Endothelial cell of umbilical vein (primary cell): ENCODE data around the gene ARPC5. TPM values are rescaled to one million over a fixed set of nuclear protein-coding genes. Genes with fewer than 3 reads are reported as not detected.

Experiments used
- BruUV-seq: library from RNA; stranded (reverse); fragments of 400-500 nt; replicated peaks from 2 replicates; lab custom pipeline; 2021; lab: Mats Ljungman, UMichigan
- CTCF ChIA-PET: fragments of 300-600, 350-600 bp; sonication (Branson Sonifier 250); formaldehyde crosslinking; loops from one replicate; lab custom pipeline; 2021; ENCODE audit warnings: antibody characterized with exemption, inconsistent platforms; lab: Charles Lee
- POLR2A ChIA-PET: fragments of 300-600, 350-600 bp; sonication (Branson Sonifier 250); formaldehyde crosslinking; loops from one replicate; lab custom pipeline; 2021; ENCODE audit warnings: antibody characterized with exemption, inconsistent platforms; lab: Charles Lee
- DNase-seq: peaks from one replicate; pipeline ENCODE4 v3.0.0-alpha.2; 2011; ENCODE audit warnings: low read depth, low spot score
- FAIRE-seq: peaks from 2 replicates; lab custom pipeline; 2011; peaks lifted over from hg19 to GRCh38; lab: Jason Lieb, UNC
- H2AFZ ChIP-seq: 2 replicates; pipeline ENCODE4 v1.6.0; 2012; ENCODE audit warnings: low read depth, low read length, control low read depth, inconsistent platforms
- H3K27ac ChIP-seq: 2 replicates; pipeline ENCODE4 v1.5.1; 2011; ENCODE audit warnings: low read depth, mild to moderate bottlenecking, control low read depth, low read length, moderate library complexity; ENCODE audit not compliant: insufficient read depth
- H3K27me3 ChIP-seq, 2 experiments: 2 replicates each; pipeline versions ENCODE4 v1.6.0 to v1.6.1; 2011; ENCODE audit warnings: low read length in 2 of 2, mixed read lengths in 1 of 2; ENCODE audit not compliant: control insufficient read depth in 2 of 2, insufficient read depth in 2 of 2
- H3K36me3 ChIP-seq, 2 experiments: 2 replicates in 1 of 2; 3 replicates in 1 of 2; pipeline ENCODE4 v1.5.1; 2011; ENCODE audit warnings: low read length in 2 of 2, mild to moderate bottlenecking in 1 of 2, moderate library complexity in 1 of 2; ENCODE audit not compliant: control insufficient read depth in 2 of 2, insufficient read depth in 2 of 2; ENCODE audit errors: extremely low read depth in 1 of 2
- H3K4me1 ChIP-seq: 3 replicates; pipeline ENCODE4 v1.5.1; 2011; ENCODE audit warnings: mild to moderate bottlenecking, low read length; ENCODE audit not compliant: control insufficient read depth, insufficient read depth; ENCODE audit errors: extremely low read depth
- H3K4me2 ChIP-seq: 2 replicates; pipeline ENCODE4 v1.6.1; 2011; ENCODE audit warnings: low read length, control low read depth, mixed read lengths; ENCODE audit not compliant: insufficient read depth
- H3K4me3 ChIP-seq, 3 experiments: fragments of 200-600 bp in 1 of 3; sonication (generic), shearing (Covaris generic) in 1 of 3; replicated peaks in 1 of 3; 2 replicates each; pipeline ENCODE4 v1.5.1; 2011 to 2016; ENCODE audit warnings: control low read depth in 3 of 3, low read length in 3 of 3, mild to moderate bottlenecking in 2 of 3, inconsistent platforms in 1 of 3, low read depth in 1 of 3, moderate library complexity in 1 of 3; ENCODE audit not compliant: insufficient read depth in 1 of 3
- H3K79me2 ChIP-seq: 2 replicates; pipeline ENCODE4 v1.6.0; 2012; ENCODE audit warnings: low read length, inconsistent platforms; ENCODE audit not compliant: control insufficient read depth, insufficient read depth
- H3K9ac ChIP-seq: replicated peaks from 2 replicates; pipeline ENCODE3; 2011; ENCODE audit warnings: low read length, control low read depth; ENCODE audit not compliant: insufficient read depth; ENCODE audit errors: extremely low read depth
- H3K9me1 ChIP-seq: replicated peaks from 3 replicates; pipeline ENCODE4 v1.6.0; 2011; ENCODE audit warnings: mild to moderate bottlenecking, low read length; ENCODE audit not compliant: control insufficient read depth, insufficient read depth; ENCODE audit errors: extremely low read depth
- H3K9me3 ChIP-seq: replicated peaks from 2 replicates; pipeline ENCODE4 v1.5.1; 2012; ENCODE audit warnings: low read length, inconsistent platforms; ENCODE audit not compliant: control insufficient read depth, insufficient read depth
- H4K20me1 ChIP-seq: replicated peaks from 2 replicates; pipeline ENCODE3; 2011; ENCODE audit warnings: mild to moderate bottlenecking, low read length; ENCODE audit not compliant: control insufficient read depth, insufficient read depth; ENCODE audit errors: extremely low read depth
- EZH2 ChIP-seq: IDR thresholded peaks from 2 replicates; pipeline ENCODE4 v1.6.1; 2012; ENCODE audit warnings: borderline replicate concordance, low read depth, mild to moderate bottlenecking, moderate library complexity, low read length, inconsistent platforms; ENCODE audit not compliant: severe bottlenecking
- FOS ChIP-seq: IDR thresholded peaks from 2 replicates; pipeline ENCODE4 v1.6.1; 2011; ENCODE audit warnings: mild to moderate bottlenecking, low read length, moderate library complexity, borderline replicate concordance; ENCODE audit not compliant: insufficient read depth
- GATA2 ChIP-seq: IDR thresholded peaks from 2 replicates; pipeline ENCODE4 v1.7.0; 2011; ENCODE audit warnings: low read depth, mild to moderate bottlenecking, moderate library complexity, mixed read lengths, low read length; ENCODE audit not compliant: insufficient read length, insufficient read depth
- JUN ChIP-seq: IDR thresholded peaks from 2 replicates; pipeline ENCODE4 v1.6.1; 2011; ENCODE audit warnings: borderline replicate concordance, low read depth; ENCODE audit not compliant: insufficient read length, insufficient read depth
- MYC ChIP-seq: IDR thresholded peaks from one replicate; pipeline ENCODE4 v1.6.1; 2011; ENCODE audit warnings: mild to moderate bottlenecking, low read depth, low read length
- POLR2A ChIP-seq: IDR thresholded peaks from 2 replicates; pipeline ENCODE4 v1.6.1; 2012; ENCODE audit warnings: low read depth, mild to moderate bottlenecking, control low read depth, low read length
- POLR2AphosphoS5 ChIP-seq: IDR thresholded peaks from 2 replicates; pipeline ENCODE4 v1.6.1; 2012; ENCODE audit warnings: low read depth, mild to moderate bottlenecking, control low read depth, low read length, moderate library complexity; ENCODE audit not compliant: insufficient read depth
- dilution Hi-C: fragments of 300-500 bp; cut with MboI; formaldehyde crosslinking; loops from one replicate; pipeline ENCODE4 v1.15.0; 2019; ENCODE audit warnings: low sequenced_read_pairs; ENCODE audit not compliant: extremely low pct_ligation_motif_present
- intact Hi-C: fragments of 100-400 bp; cut with micrococcal nuclease; formaldehyde crosslinking; loops from one replicate; pipeline ENCODE4 v1.10.0; 2022
- polyA plus RNA-seq, 4 experiments: library from polyadenylated mRNA; depleted of rRNA in 3 of 4; stranded (reverse) in 3 of 4; unstranded in 1 of 4; fragments of >200 nt; gene quantifications; 2 replicates each; pipeline versions ENCODE4 v1.2.1 to v1.2.3, GENCODE V29; 2011 to 2012; ENCODE audit warnings: missing spikeins in 1 of 4
- total RNA-seq: library from RNA; stranded (reverse); gene quantifications from 2 replicates; pipeline ENCODE4 v1.2.3, GENCODE V29; 2021
- TF ChIP-seq, protein P1 (sequence below), 2 donors: IDR thresholded peaks; 1 replicate in 1 of 2; 2 replicates in 1 of 2; pipeline ENCODE4 v1.5.1; 2011; ENCODE audit warnings: low read length in 2 of 2, mild to moderate bottlenecking in 2 of 2, moderate library complexity in 2 of 2, control low read depth in 1 of 2, inconsistent platforms in 1 of 2, low read depth in 1 of 2; ENCODE audit not compliant: insufficient read depth in 1 of 2; ENCODE audit errors: extremely low read depth in 1 of 2
- TF ChIP-seq, protein P2 (sequence below): IDR thresholded peaks from 2 replicates; pipeline ENCODE4 v1.6.1; 2011; ENCODE audit not compliant: insufficient read depth, insufficient read length

The ARPC5 gene
- total and polyA plus RNA-seq, 2 donors (not counting 3 experiments of a cell fraction or from before 2014, with no cell fraction given), result 110 to 185 TPM

DNA sequence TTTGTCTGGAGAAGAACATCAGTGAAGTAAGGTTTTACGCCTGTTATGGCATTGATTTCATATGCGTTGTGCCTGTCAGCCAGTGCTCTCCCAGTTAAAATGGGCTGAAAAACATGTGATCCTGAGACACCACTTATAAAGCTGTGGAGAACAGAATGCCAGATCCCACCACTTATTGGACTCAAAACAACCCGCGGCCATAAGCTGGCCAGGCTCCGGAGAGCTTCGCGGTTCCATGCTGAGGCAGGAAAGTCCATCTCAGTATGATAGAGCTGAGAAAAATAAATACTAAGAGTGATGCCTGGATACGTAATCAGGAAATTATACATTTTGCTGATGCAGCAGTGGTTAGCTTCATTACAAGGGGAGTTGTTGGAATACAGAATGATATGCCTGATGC, 12.5 kb upstream of the ARPC5 start:
- no peaks in the 10 kb centered on the region for H3K9me3 ChIP-seq
- no peak for TF ChIP-seq POLR2AphosphoS5
- no peak for TF ChIP-seq JUN
- TF ChIP-seq, protein P1, sequence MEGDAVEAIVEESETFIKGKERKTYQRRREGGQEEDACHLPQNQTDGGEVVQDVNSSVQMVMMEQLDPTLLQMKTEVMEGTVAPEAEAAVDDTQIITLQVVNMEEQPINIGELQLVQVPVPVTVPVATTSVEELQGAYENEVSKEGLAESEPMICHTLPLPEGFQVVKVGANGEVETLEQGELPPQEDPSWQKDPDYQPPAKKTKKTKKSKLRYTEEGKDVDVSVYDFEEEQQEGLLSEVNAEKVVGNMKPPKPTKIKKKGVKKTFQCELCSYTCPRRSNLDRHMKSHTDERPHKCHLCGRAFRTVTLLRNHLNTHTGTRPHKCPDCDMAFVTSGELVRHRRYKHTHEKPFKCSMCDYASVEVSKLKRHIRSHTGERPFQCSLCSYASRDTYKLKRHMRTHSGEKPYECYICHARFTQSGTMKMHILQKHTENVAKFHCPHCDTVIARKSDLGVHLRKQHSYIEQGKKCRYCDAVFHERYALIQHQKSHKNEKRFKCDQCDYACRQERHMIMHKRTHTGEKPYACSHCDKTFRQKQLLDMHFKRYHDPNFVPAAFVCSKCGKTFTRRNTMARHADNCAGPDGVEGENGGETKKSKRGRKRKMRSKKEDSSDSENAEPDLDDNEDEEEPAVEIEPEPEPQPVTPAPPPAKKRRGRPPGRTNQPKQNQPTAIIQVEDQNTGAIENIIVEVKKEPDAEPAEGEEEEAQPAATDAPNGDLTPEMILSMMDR (IDR thresholded peaks at IDR 0.05; ENCODE audit: extremely low read depth in 1 of 2, insufficient read depth in 1 of 2, low read depth in 1 of 2, low read length in 2 of 2), result no peak
- no peak for TF ChIP-seq POLR2A
- no peak for TF ChIP-seq MYC
- TF ChIP-seq FOS, result no peak
- TF ChIP-seq, protein P2, sequence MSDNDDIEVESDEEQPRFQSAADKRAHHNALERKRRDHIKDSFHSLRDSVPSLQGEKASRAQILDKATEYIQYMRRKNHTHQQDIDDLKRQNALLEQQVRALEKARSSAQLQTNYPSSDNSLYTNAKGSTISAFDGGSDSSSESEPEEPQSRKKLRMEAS, result no peak
- TF ChIP-seq EZH2, result no peak
- no peak for TF ChIP-seq GATA2
- H3K4me3 ChIP-seq, result no peak overlapping the region
- H3K27ac ChIP-seq, result no peak overlapping the region
- H3K36me3 ChIP-seq, result no peaks in the 10 kb centered on the region
- intact Hi-C loops (no loop called here), dilution Hi-C loops (no loop called here)
- no TSS peak for BruUV-seq
- H3K79me2 ChIP-seq, result no peaks in the 10 kb centered on the region
- DNase-seq (no peak), FAIRE-seq (no peak)
- no peaks in the 10 kb centered on the region for H4K20me1 ChIP-seq
- H2AFZ ChIP-seq, result no peak overlapping the region
- ChIA-PET CTCF (interaction anchor here (0.6 to 4.3 kb wide), 2 partner anchors 16 to 37 kb away, joined by 3 to 15 read pairs; no protein-coding TSS in a partner anchor), POLR2A (no interaction called here)
- no peak overlapping the region for H3K4me2 ChIP-seq
- peaks cover 17% of the 10 kb centered on the region for H3K4me1 ChIP-seq
- no peaks in the 10 kb centered on the region for H3K9me1 ChIP-seq
- no peaks in the 10 kb centered on the region for H3K27me3 ChIP-seq
- H3K9ac ChIP-seq, result no peak overlapping the region
